ENCODE measurements around the gene ICAM3. TPM values are rescaled to one million over a fixed set of nuclear protein-coding genes. Genes with fewer than 3 reads are reported as not detected.

ICAM3 gene
- polyA plus RNA-seq, 1 donor (not counting 4 experiments of a cell fraction or from before 2014, with no cell fraction given) = 4.7 TPM

DNA sequence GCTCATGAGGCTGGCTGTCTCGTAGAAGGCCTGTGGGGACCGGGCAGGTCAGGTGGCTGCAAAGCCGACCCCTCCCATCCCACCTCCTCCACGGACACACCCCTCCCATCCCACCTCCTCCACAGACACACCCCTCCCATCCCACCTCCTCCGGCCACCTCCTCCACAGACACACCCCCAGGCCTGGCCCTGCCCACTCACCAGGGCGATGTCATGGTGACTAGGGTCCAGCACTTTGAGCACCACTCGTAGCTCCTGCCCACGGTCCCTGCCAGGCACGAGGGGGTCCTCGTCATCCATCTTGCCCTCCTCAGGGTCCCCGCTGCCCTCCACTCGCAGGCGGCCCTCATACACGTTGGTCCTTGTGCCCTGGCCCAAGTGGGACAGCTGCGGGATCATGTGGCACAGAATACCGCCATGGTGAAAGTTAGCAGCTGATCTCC lies 22.2 kb upstream of the ICAM3 start:
- H3K4me2 ChIP-seq (ENCODE audit: control insufficient read depth, extremely low read depth, insufficient read depth, low read depth, low read length) = no peak overlapping the region
- no peaks in the 10 kb centered on the region for H3K4me1 ChIP-seq (ENCODE audit: control insufficient read depth, extremely low read depth, insufficient read depth, low read length)
- DNase-seq (ENCODE audit: low read depth, low spot score) (no peak), FAIRE-seq (no peak)
- no peak overlapping the region for H3K9ac ChIP-seq (ENCODE audit: control insufficient read depth, extremely low read depth, insufficient read depth, low read length)
- H3K9me1 ChIP-seq (ENCODE audit: control insufficient read depth, extremely low read depth, insufficient read depth, low read length) = peaks cover 3% of the 10 kb centered on the region
- dilution Hi-C loops (cut with MboI; ENCODE audit: extremely low pct_ligation_motif_present, low sequenced_read_pairs) = no loop called here
- no peaks in the 10 kb centered on the region for H3K79me2 ChIP-seq (ENCODE audit: control insufficient read depth, insufficient read depth, low read length)
- H3K9me3 ChIP-seq (ENCODE audit: control insufficient read depth, low read depth, low read length) = no peaks in the 10 kb centered on the region
- TF ChIP-seq, protein P1, sequence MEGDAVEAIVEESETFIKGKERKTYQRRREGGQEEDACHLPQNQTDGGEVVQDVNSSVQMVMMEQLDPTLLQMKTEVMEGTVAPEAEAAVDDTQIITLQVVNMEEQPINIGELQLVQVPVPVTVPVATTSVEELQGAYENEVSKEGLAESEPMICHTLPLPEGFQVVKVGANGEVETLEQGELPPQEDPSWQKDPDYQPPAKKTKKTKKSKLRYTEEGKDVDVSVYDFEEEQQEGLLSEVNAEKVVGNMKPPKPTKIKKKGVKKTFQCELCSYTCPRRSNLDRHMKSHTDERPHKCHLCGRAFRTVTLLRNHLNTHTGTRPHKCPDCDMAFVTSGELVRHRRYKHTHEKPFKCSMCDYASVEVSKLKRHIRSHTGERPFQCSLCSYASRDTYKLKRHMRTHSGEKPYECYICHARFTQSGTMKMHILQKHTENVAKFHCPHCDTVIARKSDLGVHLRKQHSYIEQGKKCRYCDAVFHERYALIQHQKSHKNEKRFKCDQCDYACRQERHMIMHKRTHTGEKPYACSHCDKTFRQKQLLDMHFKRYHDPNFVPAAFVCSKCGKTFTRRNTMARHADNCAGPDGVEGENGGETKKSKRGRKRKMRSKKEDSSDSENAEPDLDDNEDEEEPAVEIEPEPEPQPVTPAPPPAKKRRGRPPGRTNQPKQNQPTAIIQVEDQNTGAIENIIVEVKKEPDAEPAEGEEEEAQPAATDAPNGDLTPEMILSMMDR (optimal IDR thresholded peaks at IDR 0.05 in 1 of 3, IDR thresholded peaks at IDR 0.05 in 1 of 3, conservative IDR thresholded peaks at IDR 0.05 in 1 of 3; ENCODE audit: extremely low read depth in 1 of 3, insufficient read depth in 2 of 3, low read length in 3 of 3) = no peak
- no peak for TF ChIP-seq EZH2 (IDR thresholded peaks at IDR 0.05; ENCODE audit: low read length)
- H3K27me3 ChIP-seq (ENCODE audit: control insufficient read depth, extremely low read depth, insufficient read depth, low read length) = no peaks in the 10 kb centered on the region
- H2AFZ ChIP-seq (ENCODE audit: control insufficient read depth, low read length) = no peak overlapping the region
- H3K36me3 ChIP-seq (ENCODE audit: control insufficient read depth in 2 of 2, extremely low read depth in 1 of 2, insufficient read depth in 2 of 2, low read length in 2 of 2) = peaks cover 9 to 21% of the 10 kb centered on the region in 2 experiments
- H3K27ac ChIP-seq (ENCODE audit: control insufficient read depth, insufficient read depth, low read length) = no peak overlapping the region
- no peak overlapping the region for H3K4me3 ChIP-seq (ENCODE audit: control insufficient read depth in 2 of 3, extremely low read depth in 1 of 3, insufficient read depth in 2 of 3, low read depth in 1 of 3, low read length in 3 of 3)
- peaks cover 5% of the 10 kb centered on the region for H4K20me1 ChIP-seq (ENCODE audit: control insufficient read depth, extremely low read depth, insufficient read depth, low read length)

DNA sequence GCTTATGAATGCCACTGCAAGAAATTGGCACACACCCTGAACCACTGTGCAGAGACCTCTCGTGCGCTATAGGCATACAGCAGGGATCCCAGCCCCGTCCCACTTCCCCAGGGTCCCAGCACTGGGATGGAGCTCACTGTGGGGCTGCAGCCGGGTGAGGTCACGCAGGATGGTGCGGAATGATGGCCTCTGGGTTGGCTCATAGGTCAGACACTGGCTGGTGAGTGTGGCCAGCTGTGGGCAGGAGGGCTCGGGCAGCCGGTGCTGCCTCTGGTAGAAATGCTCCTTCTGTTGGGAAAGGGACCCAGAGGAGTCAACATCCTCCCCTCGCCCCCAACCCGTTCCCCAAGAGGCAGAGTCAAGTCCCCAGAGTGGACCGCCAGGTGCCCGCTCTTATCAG lies 17.0 kb upstream of the ICAM3 start:
- Histone ChIP-seq H4K20me1 (ENCODE audit: control insufficient read depth, extremely low read depth, insufficient read depth, low read length) (no peaks in the 10 kb centered on the region), H3K4me2 (ENCODE audit: control insufficient read depth, extremely low read depth, insufficient read depth, low read depth, low read length) (no peak overlapping the region), H3K4me1 (ENCODE audit: control insufficient read depth, extremely low read depth, insufficient read depth, low read length) (no peaks in the 10 kb centered on the region), H3K4me3 (ENCODE audit: control insufficient read depth in 2 of 3, extremely low read depth in 1 of 3, insufficient read depth in 2 of 3, low read depth in 1 of 3, low read length in 3 of 3) (no peak overlapping the region), H3K9ac (ENCODE audit: control insufficient read depth, extremely low read depth, insufficient read depth, low read length) (no peak overlapping the region), H3K36me3 (ENCODE audit: control insufficient read depth in 2 of 2, extremely low read depth in 1 of 2, insufficient read depth in 2 of 2, low read length in 2 of 2) (peaks cover 4 to 25% of the 10 kb centered on the region in 2 experiments), H3K9me3 (ENCODE audit: control insufficient read depth, low read depth, low read length) (no peaks in the 10 kb centered on the region), H3K79me2 (ENCODE audit: control insufficient read depth, insufficient read depth, low read length) (no peaks in the 10 kb centered on the region), H3K9me1 (ENCODE audit: control insufficient read depth, extremely low read depth, insufficient read depth, low read length) (no peaks in the 10 kb centered on the region), H3K27me3 (ENCODE audit: control insufficient read depth, extremely low read depth, insufficient read depth, low read length) (no peaks in the 10 kb centered on the region), H2AFZ (ENCODE audit: control insufficient read depth, low read length) (no peak overlapping the region), H3K27ac (ENCODE audit: control insufficient read depth, insufficient read depth, low read length) (no peak overlapping the region)
- FAIRE-seq (no peak), DNase-seq (ENCODE audit: low read depth, low spot score) (no peak)
- dilution Hi-C loops (cut with MboI; ENCODE audit: extremely low pct_ligation_motif_present, low sequenced_read_pairs) = no loop called here
- no peak for TF ChIP-seq EZH2 (IDR thresholded peaks at IDR 0.05; ENCODE audit: low read length)
- TF ChIP-seq, protein P1 (optimal IDR thresholded peaks at IDR 0.05 in 1 of 3, IDR thresholded peaks at IDR 0.05 in 1 of 3, conservative IDR thresholded peaks at IDR 0.05 in 1 of 3; ENCODE audit: extremely low read depth in 1 of 3, insufficient read depth in 2 of 3, low read length in 3 of 3) = no peak

Data from keratinocyte (primary cell).